Heart left ventricle (tissue), 13 donors: Measurements from ENCODE around the gene SLC25A21.

ENCODE experiments used
- POLR2A ChIP-seq, 2 donors: fragments of 450-650 bp; IDR thresholded peaks; one replicate each; pipeline ENCODE4 v1.6.1; 2017; ENCODE audit warnings: antibody characterized with exemption in 2 of 2, mild to moderate bottlenecking in 2 of 2, moderate library complexity in 2 of 2
- TF ChIP-seq, protein P1 (sequence below), 12 donors: fragments of 200-600 bp; sonication (generic) in 4 of 12; IDR thresholded peaks; one replicate each; pipeline versions ENCODE4 v1.5.0 to v1.8.0; 2018 to 2022; ENCODE audit warnings: antibody characterized with exemption in 12 of 12, mild to moderate bottlenecking in 5 of 12
- donor health status: ischemic (EF 13 %, LVEDD 7.1; RV severe dilation, severe dysfunction).
- donor health status: DM: no; HTN: yes; CAD: no.
- donor health status: DM: no; HTN: no; CAD: no.
- donor health status: ischemic (EF 25% LVEDD 6.9; RV normal size, moderate dysfunction).
- donor health status: ischemic (EF 25% LVEDD 5.7; RV mildly dilated, moderate dysfunction).
- donor health status: ischemic (EF 35%, LVEDD 5.7; RV mildly dilated, moderate dysfunction).
- donor health status: nonischemic (EF 11% LVEDD 7.7; RV severe dilation, severe dysfunction).
- donor health status: DM: yes; HTN: yes; CAD: no.
- donor health status: PGD.
- donor health status: ischemic (EF 29% LVEDD 5.4; RV normal size, mild dysfunction).
- donor health status: nonischemic (EF 23%, LVEDD 6.1; RV moderate dilation, normal function).

DNA sequence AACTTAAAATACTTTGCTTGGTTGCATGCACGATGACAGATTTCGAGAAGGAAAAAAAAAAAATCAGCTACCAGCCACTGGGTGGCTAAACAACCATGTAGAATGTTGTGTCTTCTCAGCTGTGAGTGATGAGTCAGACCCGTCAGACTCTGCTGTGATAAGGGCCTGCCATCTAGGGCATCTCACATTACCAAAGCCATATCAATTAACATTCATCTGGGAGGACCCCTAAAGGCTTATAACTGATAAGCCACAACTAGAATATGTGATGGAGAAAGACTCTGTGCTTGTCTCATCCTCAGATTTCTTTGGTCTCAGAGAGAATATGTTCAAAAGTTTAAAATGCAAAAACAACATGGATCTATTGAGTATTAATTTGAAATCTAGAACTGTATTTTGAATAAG, 399.3 kb downstream of the SLC25A21 start:
- TF ChIP-seq, protein P1, sequence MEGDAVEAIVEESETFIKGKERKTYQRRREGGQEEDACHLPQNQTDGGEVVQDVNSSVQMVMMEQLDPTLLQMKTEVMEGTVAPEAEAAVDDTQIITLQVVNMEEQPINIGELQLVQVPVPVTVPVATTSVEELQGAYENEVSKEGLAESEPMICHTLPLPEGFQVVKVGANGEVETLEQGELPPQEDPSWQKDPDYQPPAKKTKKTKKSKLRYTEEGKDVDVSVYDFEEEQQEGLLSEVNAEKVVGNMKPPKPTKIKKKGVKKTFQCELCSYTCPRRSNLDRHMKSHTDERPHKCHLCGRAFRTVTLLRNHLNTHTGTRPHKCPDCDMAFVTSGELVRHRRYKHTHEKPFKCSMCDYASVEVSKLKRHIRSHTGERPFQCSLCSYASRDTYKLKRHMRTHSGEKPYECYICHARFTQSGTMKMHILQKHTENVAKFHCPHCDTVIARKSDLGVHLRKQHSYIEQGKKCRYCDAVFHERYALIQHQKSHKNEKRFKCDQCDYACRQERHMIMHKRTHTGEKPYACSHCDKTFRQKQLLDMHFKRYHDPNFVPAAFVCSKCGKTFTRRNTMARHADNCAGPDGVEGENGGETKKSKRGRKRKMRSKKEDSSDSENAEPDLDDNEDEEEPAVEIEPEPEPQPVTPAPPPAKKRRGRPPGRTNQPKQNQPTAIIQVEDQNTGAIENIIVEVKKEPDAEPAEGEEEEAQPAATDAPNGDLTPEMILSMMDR (IDR thresholded peaks at IDR 0.05) = no peak
- TF ChIP-seq POLR2A (IDR thresholded peaks at IDR 0.05) = no peak
